GM21381 (cell line): ENCODE results near the gene GRIP1.

ENCODE experiments used
- ATAC-seq: cut with Tn5 transposase; IDR thresholded peaks from one replicate; pipeline ENCODE4 v1.9.1; 2021; ENCODE audit warnings: mild to moderate bottlenecking, moderate library complexity; ENCODE audit not compliant: unreplicated experiment

The GRIP1 gene

DNA sequence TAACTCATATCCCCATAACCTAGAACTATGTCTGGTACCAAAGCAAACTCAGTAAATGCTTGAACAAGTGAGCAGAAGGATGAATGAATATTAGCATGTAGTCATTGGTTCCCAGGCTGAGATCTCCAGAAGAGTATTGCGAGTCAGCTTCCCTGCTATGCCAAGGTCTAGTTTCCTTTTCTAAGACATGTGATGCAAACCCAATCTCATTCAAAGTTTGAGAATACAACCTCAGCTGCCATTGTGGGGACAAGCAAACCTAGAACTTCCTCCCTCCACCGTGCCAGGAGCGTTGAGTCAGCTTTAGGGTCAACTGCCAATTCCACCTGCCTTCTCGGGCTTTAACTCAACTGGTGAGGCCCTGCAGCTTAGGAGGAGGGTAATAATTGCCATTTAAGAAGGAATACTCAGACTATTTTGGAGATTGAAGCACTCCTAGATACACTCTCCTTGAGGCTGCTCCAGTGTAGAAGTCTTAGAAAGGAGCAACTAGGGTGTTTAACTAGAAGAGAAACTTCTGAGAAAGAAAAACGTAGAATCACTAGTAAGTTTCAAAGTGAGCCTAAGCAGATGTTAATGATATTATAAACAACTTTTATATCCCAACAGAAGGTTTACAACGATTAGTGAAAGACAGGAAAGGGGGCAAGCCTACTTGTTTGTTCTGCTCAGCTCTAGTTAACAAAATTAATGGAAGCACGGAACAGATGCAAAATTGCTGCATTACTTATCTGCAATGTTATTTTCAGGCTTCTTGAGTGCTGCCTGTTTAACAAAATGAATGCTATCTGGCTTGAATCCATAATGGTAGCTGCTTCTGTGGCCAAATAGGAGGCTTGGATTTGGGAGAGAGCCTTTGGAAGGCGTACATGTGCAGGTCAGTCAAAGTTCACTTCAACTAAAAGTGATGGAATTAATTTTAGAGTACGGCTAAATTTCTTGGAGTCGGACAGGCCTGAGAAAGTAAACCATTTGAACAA, 279.7 kb downstream of the GRIP1 start:
- no peak for ATAC-seq

DNA sequence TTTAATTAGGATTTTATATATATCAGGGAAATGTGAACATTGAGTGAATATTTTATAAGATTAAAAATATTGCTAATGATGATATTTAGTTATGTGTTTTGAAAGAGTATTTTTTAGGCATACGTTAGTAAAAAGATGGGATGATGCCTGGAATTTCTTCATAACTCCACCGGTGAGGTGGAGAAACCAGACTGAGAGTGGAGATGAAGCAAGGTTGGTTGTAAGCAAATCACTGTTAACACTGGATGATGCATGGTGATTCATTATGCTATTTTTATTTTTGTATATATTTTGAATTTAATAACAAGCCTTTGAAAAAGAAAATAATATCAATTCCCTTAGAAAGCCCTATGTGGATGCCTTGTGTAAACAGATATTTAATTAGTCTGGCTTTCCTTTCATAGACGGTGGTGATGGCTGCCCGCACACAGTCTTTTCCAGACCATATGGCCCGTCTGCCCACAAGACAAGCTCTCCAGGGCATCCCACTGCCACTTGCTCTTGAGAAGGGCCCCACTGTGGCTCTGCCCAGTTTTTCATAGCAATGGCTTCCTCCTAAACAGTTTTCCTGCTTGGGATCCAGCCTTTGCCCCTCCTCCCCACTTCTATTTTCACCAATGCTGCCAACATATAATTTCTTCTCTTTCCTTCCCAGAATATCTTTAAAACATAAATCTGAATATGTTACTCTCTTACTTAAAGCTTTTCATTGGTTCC, 281.1 kb downstream of the GRIP1 start:
- no peak for ATAC-seq

DNA sequence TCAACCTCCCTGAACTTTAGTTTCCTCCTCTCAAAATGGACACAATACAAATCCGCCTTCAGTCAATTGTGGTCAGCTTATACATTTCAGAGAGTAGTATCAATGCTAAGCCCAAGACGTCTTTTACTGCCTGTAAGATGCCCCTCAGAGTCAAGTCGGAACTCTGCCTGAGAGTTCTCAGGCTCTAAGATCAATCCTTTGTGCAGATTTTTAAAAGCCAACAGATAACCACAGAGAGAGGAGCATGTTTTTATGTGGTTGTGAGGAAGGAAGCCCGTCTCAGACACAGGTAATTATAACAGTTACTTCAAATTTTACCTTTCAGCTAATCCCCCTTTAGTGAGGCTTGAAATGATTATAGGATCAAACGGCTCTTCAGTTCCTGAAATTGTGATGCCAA, 285.0 kb downstream of the GRIP1 start:
- ATAC-seq: no peak

DNA sequence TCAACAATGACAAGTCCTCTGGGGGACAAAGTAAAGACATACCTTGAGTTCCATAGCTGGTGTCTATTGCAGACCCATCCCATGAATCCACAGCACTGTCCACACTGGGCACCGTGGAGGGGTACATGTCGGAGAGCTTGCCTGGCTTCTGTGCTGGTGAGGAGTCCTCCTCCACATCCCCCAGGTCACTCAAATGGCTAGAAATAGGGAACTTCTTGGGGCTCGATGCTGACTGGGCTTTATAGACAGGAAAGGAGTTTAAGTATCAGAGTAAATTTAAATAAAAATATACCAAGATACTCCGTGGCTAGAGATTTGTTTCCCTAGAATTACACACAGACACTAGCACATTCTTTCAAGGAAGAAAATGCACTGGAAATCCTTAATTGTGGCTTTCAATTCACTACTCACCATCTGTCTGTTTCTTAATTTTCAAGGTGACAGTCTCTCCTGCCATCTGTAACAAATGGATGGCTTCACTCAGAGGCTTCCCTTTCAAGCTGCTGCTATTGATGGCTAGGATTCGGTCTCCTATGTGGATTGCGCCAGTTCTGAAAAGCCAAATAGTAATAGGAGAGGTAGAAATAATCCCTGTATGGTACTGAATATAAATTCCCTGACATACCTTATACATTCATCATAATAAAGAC, 286.5 kb downstream of the GRIP1 start:
- ATAC-seq: no peak

DNA sequence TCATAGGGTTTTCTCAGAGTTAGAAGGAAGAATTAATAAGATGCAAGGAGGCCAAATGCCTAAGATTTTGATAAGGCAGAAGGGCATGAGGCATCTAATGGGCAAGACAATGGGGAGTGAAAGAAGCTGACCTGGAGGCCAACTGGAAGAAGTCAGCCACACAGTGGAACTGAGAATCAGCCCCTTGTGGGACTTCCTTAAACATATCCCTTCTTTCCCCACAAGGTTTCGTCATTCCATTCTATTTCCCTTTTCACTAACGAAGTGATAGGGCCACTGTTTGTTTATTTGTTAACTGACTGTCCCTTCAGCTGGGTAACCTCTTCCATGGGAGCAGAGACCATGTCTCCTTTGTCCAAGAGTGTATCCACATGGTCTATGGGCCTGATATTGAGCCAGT, 290.4 kb downstream of the GRIP1 start:
- ATAC-seq: no peak

DNA sequence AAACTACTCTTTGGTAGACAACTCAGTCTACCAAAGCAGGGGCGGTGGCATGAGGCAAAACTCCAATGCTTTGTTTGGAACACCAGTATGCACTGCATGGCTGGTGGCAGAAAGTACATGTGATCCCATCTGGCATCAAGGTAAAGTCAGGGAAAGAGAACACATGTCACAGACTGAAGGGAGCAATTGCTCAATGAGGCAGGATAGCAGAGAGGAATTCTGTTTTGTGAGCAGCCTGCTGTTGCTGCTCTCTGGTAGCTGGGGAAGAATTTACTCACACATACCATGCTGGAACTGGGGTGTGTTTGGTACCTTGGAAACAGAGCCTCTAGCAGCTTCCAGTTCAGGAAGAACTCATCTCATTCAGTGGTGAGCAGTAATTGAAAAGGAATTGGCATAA, 291.8 kb downstream of the GRIP1 start:
- no peak for ATAC-seq

DNA sequence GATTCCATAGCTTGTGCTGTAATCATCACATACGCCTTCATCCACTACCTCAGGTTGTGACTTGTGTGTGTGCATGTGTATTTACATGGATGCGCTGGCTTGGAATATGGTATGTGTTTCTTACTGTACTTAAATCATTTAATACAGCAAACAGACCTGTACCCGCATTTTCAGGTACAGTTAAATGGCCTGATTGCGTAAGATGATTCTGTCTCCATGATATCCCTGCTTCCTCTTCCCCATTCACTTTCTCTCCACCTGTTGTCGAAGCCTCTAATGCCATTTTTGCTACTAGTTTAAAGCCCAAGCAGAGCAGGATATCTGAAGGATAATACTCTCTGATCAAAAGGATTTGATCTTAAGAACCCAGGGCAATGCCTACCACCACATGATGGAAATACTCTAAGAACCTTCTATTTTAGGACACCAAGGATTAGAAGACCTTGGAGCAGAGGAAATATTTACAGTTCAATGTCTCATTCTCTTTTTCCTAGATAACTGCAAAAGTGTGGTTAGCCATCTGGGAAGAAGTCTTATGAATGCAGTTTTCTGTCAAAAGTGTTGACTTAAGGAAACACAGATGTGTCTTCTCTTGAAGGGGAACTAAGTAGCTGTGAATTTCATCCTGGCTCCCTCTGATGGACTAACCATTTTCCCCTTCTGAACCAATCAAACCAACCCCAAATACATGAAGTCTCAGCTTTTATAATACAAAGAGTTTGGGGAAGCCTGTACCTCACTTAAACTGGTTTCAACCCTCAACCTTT, 297.9 kb downstream of the GRIP1 start:
- ATAC-seq: no peak

DNA sequence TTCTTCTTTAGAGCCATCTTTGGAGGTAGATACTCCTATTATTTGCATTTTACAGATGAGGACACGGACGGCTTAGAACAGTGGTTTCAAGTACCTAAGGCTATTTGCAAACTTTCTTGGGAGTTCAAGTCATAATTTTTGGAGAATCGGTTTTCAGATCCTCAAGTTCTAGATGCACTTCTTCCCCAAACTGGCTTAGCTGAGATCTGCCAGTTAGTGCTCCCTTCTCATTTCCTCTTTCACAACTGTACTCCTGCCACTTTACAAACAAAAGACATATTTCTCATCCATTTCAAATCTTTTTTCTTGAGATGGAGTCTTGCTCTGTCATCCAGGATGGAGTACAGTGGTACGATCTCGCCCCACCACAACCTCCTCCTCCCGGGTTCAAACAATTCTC, 299.3 kb downstream of the GRIP1 start:
- ATAC-seq: no peak

DNA sequence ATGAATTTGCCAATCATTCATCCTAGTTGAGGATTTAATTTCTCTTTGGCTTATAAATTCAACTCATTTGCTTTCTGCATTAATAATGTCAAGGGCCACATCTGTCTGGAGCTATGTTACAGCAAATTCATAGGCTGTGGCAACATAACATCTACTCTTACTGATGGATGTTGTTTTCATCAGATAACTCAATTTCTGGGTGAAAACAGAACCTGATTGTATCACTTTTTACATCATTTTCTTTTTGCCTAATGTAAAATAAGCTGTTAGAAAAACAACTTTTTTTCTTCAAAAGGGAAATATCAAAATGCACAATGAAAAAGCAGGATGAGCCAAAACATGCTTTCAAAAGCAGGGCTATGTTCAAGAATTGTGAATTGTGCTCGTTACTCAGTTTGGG, 303.3 kb downstream of the GRIP1 start:
- no peak for ATAC-seq

DNA sequence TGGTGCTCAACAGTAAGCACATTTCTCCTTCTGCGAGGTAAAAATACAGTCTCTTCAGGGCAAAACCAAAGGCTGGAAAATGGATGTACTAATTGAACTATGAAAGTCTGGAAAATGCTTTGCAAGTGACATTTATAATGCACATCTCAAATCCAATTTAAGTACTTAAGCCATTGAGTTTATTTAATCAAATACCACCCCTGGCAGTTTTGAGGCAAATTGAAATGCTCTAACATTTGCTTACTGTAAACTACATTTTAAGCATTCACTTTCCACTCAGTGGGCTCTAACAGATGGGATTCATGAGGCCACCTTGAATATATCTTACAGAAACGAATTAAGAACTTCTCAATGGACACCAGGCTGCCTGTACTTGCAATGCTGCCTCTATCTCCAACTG, 306.9 kb downstream of the GRIP1 start:
- ATAC-seq: no peak

DNA sequence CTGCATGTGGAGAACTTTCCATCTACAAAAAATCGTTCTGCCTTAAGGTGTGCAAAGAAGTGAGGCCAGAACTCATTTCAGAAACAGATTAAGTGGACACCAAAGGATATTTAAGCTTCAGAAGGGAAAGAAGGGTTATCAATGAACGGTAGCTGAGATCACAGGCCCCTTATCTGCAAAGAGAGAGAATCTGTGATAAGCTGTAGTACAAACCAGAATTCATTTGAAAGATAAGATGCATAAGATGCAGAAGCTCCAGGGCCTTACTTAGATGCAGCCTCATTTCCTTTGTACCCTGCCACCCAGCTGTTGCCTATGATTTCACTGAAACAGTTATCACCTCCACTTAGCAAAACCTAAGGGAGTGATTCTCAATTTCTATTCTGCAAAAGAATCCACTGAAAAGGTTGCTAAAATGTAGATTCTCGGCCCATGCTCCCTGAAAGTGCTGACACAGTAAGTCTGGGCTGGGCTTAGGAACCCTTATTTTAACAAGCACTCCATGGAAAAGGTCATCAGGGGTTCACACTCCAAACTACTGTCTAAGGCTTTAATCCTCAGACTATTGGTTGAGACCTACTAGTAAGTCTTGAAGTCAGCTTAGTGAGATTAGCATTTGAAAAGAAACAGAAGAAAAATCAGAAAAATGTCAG, 311.7 kb downstream of the GRIP1 start:
- no peak for ATAC-seq

DNA sequence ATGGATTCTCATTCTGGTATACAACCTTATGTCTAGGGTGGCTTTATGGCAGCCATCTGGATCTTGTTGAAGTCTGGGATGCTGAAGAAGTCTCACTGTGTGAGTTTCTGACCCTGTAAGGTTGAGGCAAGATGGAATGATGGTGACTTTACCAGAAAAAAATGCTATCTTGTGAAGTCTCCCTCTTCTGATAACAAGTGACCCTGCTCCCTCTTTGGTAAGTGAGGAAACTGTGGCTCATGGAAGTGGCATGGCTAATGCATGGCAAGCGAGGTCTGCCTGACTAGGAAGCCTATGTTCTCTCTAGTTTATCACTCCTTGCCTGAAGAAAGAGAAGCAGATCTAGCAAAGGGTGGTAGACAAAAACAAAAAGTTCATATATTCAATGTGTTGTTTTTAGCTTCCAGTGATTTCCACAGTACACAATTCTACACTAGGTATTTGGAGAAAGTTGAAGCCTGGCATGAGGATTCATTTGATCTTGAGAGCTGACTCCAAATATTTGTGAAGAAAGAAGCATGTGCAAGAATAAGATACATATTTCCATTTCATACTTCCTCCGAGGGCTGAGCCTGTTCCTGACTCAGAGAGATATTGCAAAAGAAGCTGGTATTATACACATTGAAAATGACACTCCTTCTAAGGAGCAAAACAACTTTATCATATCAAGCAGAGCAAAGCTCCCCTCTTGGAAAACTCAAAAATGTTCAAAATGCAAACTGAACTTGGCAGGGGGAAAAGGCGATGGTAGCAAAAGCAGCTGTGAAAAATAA, 313.0 kb downstream of the GRIP1 start:
- no peak for ATAC-seq

DNA sequence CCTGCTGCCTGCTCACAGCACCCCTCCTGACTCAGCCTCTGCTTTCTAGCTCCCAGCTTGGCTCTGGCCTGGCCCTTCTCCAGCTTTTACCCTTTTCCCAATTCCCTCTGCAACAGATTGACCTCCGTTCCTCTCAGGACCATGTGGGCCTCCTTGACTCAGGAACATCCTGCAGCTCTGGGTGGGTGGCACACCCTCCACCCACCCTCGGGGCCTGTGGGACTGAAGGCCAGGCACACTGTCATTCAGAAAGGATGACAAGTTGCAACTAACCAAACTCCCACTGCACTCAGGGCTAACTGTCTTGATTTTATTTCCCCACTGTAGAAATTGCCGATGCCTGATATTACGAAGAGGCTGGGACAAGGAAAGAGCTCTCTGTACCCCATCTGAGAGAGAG, 317.2 kb downstream of the GRIP1 start:
- no peak for ATAC-seq

DNA sequence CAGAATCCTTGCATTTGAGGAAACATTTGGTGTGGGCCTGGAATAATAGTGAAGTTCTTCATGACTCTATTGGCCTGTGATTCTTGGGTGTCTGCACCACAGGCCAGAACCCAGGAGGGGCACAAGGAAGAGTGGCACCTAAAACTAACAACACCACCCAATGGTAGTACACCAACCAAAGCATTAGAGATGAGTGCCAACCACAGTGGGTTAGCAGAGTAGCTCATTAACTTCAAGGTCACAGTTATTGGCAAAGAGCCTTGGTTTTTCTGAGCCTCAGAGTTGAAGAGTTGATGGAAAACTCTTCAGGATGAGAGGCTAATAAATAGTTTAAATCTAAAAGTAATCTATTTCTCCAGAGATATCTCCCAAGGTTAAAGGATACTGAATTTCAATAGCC, 319.6 kb downstream of the GRIP1 start:
- no peak for ATAC-seq

DNA sequence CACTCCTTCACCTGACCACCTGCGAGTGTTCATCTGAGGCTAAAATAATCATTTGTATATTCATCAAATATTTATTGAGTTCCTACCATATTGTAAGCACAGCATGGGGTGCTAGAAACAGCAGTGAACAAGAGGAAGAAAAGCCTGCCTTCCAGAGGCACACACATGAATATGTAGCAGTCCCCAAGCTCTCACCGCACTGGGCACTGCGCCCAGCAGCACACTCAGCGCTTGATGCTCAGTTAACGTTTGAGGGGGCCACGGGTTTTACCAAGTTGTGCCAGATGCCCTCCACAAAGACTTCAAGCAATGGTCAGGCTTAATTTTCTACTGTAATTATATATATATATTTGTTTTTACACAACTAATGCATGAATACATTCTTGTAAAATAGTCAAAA, 324.6 kb downstream of the GRIP1 start:
- ATAC-seq: no peak

DNA sequence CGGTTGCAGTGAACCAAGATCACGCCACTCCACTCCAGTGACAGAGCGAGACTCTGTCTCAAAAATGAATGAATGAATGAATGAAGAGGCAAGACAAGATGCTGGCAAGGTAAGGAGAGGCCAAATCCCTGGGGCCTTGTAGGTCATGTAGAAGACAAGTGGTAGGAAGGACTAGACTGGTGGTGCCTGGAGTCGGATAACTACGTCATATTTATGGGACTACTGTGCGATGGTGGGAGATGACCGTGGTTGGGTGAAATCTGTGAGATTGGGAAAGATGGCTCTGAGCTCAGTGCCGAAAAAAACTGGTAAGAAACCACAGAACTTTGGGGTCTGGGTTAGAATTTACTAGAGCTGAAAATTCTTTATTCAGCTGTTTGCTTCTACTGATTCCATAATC, 326.0 kb downstream of the GRIP1 start:
- no peak for ATAC-seq

DNA sequence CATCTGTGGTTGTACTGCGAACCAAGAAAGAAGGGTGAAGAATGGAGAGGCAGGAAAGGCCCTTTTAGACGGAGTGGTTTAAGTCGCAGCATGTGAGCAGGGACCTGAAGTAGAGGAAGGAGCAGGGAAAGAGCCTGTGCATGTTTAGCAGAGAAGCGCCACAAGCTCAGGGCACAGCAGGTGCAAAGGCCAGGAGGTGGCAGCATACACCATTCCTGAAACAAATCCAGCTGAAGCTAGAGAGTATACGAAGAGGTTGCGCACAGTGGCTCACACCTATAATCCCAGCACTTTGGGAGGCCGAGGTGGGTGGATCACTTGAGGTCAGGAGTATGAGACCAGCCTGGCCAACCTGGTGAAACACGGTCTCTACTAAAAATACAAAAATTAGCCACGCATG, 326.7 kb downstream of the GRIP1 start:
- no peak for ATAC-seq

DNA sequence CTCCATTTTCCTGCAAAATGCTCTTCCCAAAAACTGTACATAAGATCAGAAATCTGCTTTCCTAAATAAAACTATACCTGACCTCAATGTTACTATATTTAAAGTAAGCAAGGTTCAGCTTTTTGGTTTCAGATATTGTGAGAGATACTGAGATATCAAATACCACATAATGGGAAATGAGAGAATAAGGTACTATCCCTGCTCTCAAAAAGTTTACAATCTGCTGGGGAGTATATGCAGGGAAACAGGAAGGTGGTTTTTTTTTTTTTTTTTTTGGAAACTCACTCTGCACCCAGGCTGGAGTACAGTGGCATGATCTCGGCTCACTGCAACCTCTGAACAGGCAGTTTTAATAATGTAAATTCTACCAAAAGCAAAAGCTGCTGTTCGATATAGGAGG, 327.6 kb downstream of the GRIP1 start:
- no peak for ATAC-seq

DNA sequence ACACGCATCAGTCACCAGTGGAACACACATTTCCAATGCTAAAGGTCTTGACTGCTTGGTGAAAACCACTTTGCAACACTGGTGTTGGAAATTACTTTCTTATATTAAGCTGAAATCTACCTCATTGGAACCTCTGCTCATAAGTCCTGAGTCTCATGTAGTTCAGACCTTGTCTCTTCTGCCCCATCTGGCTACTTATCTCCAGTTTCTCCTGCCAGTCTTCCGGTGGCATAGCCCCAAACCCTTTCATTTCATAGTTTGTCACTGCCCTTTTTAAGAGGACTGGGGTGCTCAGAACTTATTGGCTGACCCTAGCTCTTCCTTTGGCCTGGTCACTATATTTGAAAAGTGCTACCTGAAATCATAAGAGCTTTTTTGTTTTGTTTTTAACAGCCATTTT, 332.9 kb downstream of the GRIP1 start:
- no peak for ATAC-seq

DNA sequence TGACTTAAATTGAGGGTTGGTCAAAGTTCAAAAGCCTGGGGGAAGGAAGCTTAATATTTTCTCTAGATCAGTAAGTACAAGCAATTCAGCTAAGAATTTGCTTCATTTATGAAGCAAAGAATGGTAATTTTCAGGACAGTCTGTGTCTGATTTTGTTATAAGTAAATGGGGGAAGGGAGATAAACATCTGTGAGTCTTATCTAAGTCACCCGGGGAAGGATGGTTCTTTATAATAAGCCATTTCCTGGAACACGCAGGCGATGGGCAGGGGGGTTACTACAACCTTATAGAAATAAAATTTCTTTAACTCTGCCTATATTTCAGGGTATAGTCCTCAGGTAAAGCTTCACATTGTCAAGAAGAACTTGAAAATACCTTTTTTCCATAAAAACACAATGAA, 333.7 kb downstream of the GRIP1 start:
- no peak for ATAC-seq
